WTC11 (cell line): Measurements from ENCODE around the gene FRMD4A. TPM values are rescaled to one million over a fixed set of nuclear protein-coding genes. Genes with fewer than 3 reads are reported as not detected.

Source experiments
- ATAC-seq: fragments of 200-7000 bp; cut with Tn5 transposase; 2 replicates; pipeline ENCODE4 v1.10.0; 2021; ENCODE audit warnings: mild to moderate bottlenecking, moderate library complexity
- CTCF ChIA-PET: fragments of 300-600 bp; sonication (Branson Sonifier 250); formaldehyde crosslinking; loops from one replicate; lab custom pipeline; 2021; ENCODE audit warnings: antibody characterized with exemption; lab: Charles Lee
- POLR2A ChIA-PET: fragments of 350-600 bp; sonication (Branson Sonifier 250); formaldehyde crosslinking; loops from one replicate; lab custom pipeline; 2021; ENCODE audit warnings: antibody characterized with exemption; lab: Charles Lee
- DNase-seq: peaks from one replicate; pipeline ENCODE4 v3.0.0; 2021; ENCODE audit warnings: low spot score
- H3K27ac Mint-ChIP-seq: 2 replicates; pipeline ENCODE4 v1.8.0; 2021; ENCODE audit warnings: mixed read lengths
- H3K27me3 Mint-ChIP-seq: 2 replicates; pipeline ENCODE4 v1.8.0; 2021; ENCODE audit warnings: low read depth, mild to moderate bottlenecking, moderate library complexity, mixed read lengths
- H3K36me3 Mint-ChIP-seq: 2 replicates; pipeline ENCODE4 v1.8.0; 2021; ENCODE audit warnings: mixed read lengths
- H3K4me1 Mint-ChIP-seq: 2 replicates; pipeline ENCODE4 v1.8.0; 2022; ENCODE audit warnings: mixed read lengths
- H3K4me3 Mint-ChIP-seq: 2 replicates; pipeline ENCODE4 v1.8.0; 2021; ENCODE audit warnings: mild to moderate bottlenecking, moderate library complexity, mixed read lengths
- H3K9me3 Mint-ChIP-seq: 2 replicates; pipeline ENCODE4 v1.8.0; 2021; ENCODE audit warnings: mixed read lengths
- CREB1 ChIP-seq: sonication (generic); formaldehyde crosslinking; IDR thresholded peaks from 2 replicates; pipeline ENCODE4 v1.8.0; 2023; ENCODE audit warnings: mild to moderate bottlenecking, missing genetic modification reagents
- CREM ChIP-seq: sonication (generic); formaldehyde crosslinking; IDR thresholded peaks from 2 replicates; pipeline ENCODE4 v1.8.1; 2022; ENCODE audit warnings: mild to moderate bottlenecking, missing genetic modification reagents, moderate library complexity
- CTCF ChIP-seq: fragments of 200-600 bp; IDR thresholded peaks from 2 replicates; pipeline ENCODE4 v1.8.0; 2022; ENCODE audit warnings: antibody characterized with exemption
- ELF4 ChIP-seq: sonication (generic); formaldehyde crosslinking; IDR thresholded peaks from 2 replicates; pipeline ENCODE4 v1.8.1; 2022; ENCODE audit warnings: low read depth, mild to moderate bottlenecking, moderate library complexity, missing genetic modification reagents
- ETV6 ChIP-seq: sonication (generic); formaldehyde crosslinking; IDR thresholded peaks from 2 replicates; pipeline ENCODE4 v1.8.1; 2022; ENCODE audit warnings: mild to moderate bottlenecking, missing genetic modification reagents
- GTF2I ChIP-seq: fragments of 250-450 bp; sonication (Bioruptor Pico); conservative IDR thresholded peaks from 2 replicates; pipeline ENCODE4 v1.4.0; 2021; ENCODE audit warnings: mild to moderate bottlenecking
- HMGXB4 ChIP-seq: sonication (generic); formaldehyde crosslinking; IDR thresholded peaks from 2 replicates; pipeline ENCODE4 v1.8.1; 2023; ENCODE audit warnings: mild to moderate bottlenecking, moderate library complexity, missing genetic modification reagents
- MAX ChIP-seq: sonication (generic); formaldehyde crosslinking; IDR thresholded peaks from 2 replicates; pipeline ENCODE4 v1.8.0; 2022; ENCODE audit warnings: mild to moderate bottlenecking, missing genetic modification reagents
- NR2C2 ChIP-seq: sonication (generic); formaldehyde crosslinking; IDR thresholded peaks from 2 replicates; pipeline ENCODE4 v1.8.0; 2022; ENCODE audit warnings: mild to moderate bottlenecking, missing genetic modification reagents
- NR3C1 ChIP-seq: sonication (generic); formaldehyde crosslinking; conservative IDR thresholded peaks from 2 replicates; pipeline ENCODE4 v1.8.1; 2023; ENCODE audit warnings: low read depth, mild to moderate bottlenecking, missing genetic modification reagents
- PRRX2 ChIP-seq: fragments of 250-450 bp; sonication (Bioruptor Pico); IDR thresholded peaks from 2 replicates; pipeline ENCODE4 v1.8.0; 2021; ENCODE audit warnings: mild to moderate bottlenecking
- RELA ChIP-seq: sonication (generic); formaldehyde crosslinking; IDR thresholded peaks from 2 replicates; pipeline ENCODE4 v1.8.1; 2022; ENCODE audit warnings: missing genetic modification reagents, mild to moderate bottlenecking, borderline replicate concordance
- RORB ChIP-seq: fragments of 250-450 bp; sonication (Bioruptor Pico); IDR thresholded peaks from 2 replicates; pipeline ENCODE4 v1.9.0; 2021; ENCODE audit warnings: mild to moderate bottlenecking
- STAT6 ChIP-seq: sonication (generic); formaldehyde crosslinking; conservative IDR thresholded peaks from 2 replicates; pipeline ENCODE4 v1.8.1; 2023; ENCODE audit warnings: mild to moderate bottlenecking, low read depth, missing genetic modification reagents, moderate library complexity
- ZNF138 ChIP-seq: sonication (generic); formaldehyde crosslinking; conservative IDR thresholded peaks from 2 replicates; pipeline ENCODE4 v1.8.1; 2022; ENCODE audit warnings: mild to moderate bottlenecking, moderate library complexity, missing genetic modification reagents
- ZNF263 ChIP-seq: sonication (generic); formaldehyde crosslinking; IDR thresholded peaks from 2 replicates; pipeline ENCODE4 v1.8.1; 2022; ENCODE audit warnings: low read depth, mild to moderate bottlenecking, moderate library complexity, missing genetic modification reagents
- ZNF416 ChIP-seq: fragments of 250-450 bp; sonication (Bioruptor Pico); IDR thresholded peaks from 2 replicates; pipeline ENCODE4 v1.9.0; 2021; ENCODE audit warnings: mild to moderate bottlenecking, inconsistent platforms
- total RNA-seq: library from RNA; stranded (reverse); gene quantifications from 3 replicates; pipeline ENCODE4 v1.2.3, GENCODE V29; 2021
- TF ChIP-seq, protein P1 (sequence below): sonication (generic); formaldehyde crosslinking; IDR thresholded peaks from 2 replicates; pipeline ENCODE4 v1.8.0; 2022; ENCODE audit warnings: mild to moderate bottlenecking, missing genetic modification reagents
- TF ChIP-seq, protein P2 (sequence below): sonication (generic); formaldehyde crosslinking; IDR thresholded peaks from 2 replicates; pipeline ENCODE4 v1.8.0; 2022; ENCODE audit warnings: mild to moderate bottlenecking, missing genetic modification reagents

FRMD4A gene
- total RNA-seq, 1 experiment from 2014 or later = 35.5 TPM

DNA sequence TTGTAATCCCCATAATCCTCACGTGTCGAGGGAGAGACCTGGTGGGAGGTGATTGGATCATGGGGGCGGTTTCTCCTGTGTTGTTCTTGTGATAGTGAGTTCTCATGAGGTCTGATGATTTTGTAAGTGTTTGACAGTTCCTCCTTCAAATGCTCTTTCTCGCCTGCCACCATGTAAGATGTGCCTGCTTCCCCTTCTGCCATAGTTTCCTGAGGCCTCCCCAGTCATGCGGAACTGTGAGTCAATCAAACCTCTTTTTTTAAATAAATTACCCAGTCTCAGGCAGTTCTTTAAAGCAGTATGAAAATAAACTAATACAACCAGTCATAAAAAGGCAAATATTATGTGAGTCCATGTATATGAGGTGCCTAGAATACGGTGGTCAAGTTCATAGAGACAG lies 87.5 kb downstream of the FRMD4A start (continued):
- TF ChIP-seq NR3C1 (CRISPR knock-in tag) (no peak), ETV6 (CRISPR knock-in tag) (no peak), RELA (CRISPR knock-in tag) (no peak), CTCF (no peak)

DNA sequence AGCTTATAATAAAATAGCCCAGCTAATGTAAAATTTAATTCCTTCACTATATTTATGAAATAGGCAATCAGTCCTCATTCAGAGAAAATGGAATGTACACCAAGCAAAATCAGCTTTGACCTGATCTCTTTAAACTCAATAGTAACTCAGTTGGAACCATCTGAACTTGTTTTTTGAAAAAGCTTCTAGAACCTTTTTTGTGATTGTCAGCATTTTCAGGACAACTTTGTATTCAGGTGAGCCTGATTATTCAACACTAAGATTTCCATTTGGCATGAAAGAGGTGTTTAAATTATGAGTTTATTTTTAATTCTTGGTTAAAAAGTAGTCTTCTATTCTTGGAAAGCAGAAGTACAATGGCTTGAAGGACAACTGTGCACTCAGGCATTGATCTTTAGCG lies 89.5 kb downstream of the FRMD4A start:
- Mint-ChIP-seq H3K4me1 (peaks cover 32% of the 10 kb centered on the region), H3K27me3 (peaks cover 4% of the 10 kb centered on the region), H3K27ac (no peak overlapping the region), H3K4me3 (no peak overlapping the region), H3K36me3 (peaks cover 7% of the 10 kb centered on the region), H3K9me3 (peaks cover 17% of the 10 kb centered on the region)
- ChIA-PET POLR2A (interaction anchor here (1.2 kb wide), 1 partner anchor 56 kb away, joined by 4 read pairs; no protein-coding TSS in a partner anchor), CTCF (interaction anchor here (1.2 to 2.8 kb wide), 3 partner anchors 9 to 45 kb away, joined by 3 to 16 read pairs (median 15); no protein-coding TSS in a partner anchor)
- no peak for TF ChIP-seq ZNF138
- no peak for TF ChIP-seq NR2C2 (CRISPR knock-in tag)
- no peak for TF ChIP-seq STAT6
- TF ChIP-seq, protein P1, sequence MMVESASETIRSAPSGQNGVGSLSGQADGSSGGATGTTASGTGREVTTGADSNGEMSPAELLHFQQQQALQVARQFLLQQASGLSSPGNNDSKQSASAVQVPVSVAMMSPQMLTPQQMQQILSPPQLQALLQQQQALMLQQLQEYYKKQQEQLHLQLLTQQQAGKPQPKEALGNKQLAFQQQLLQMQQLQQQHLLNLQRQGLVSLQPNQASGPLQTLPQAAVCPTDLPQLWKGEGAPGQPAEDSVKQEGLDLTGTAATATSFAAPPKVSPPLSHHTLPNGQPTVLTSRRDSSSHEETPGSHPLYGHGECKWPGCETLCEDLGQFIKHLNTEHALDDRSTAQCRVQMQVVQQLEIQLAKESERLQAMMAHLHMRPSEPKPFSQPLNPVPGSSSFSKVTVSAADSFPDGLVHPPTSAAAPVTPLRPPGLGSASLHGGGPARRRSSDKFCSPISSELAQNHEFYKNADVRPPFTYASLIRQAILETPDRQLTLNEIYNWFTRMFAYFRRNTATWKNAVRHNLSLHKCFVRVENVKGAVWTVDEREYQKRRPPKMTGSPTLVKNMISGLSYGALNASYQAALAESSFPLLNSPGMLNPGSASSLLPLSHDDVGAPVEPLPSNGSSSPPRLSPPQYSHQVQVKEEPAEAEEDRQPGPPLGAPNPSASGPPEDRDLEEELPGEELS (CRISPR knock-in tag) = no peak
- TF ChIP-seq RORB (CRISPR knock-in tag) = no peak
- no peak for TF ChIP-seq GTF2I (CRISPR knock-in tag)
- no peak for TF ChIP-seq MAX (CRISPR knock-in tag)
- TF ChIP-seq ELF4 (CRISPR knock-in tag) = no peak
- DNase-seq = no peak
- no peak for ATAC-seq

DNA sequence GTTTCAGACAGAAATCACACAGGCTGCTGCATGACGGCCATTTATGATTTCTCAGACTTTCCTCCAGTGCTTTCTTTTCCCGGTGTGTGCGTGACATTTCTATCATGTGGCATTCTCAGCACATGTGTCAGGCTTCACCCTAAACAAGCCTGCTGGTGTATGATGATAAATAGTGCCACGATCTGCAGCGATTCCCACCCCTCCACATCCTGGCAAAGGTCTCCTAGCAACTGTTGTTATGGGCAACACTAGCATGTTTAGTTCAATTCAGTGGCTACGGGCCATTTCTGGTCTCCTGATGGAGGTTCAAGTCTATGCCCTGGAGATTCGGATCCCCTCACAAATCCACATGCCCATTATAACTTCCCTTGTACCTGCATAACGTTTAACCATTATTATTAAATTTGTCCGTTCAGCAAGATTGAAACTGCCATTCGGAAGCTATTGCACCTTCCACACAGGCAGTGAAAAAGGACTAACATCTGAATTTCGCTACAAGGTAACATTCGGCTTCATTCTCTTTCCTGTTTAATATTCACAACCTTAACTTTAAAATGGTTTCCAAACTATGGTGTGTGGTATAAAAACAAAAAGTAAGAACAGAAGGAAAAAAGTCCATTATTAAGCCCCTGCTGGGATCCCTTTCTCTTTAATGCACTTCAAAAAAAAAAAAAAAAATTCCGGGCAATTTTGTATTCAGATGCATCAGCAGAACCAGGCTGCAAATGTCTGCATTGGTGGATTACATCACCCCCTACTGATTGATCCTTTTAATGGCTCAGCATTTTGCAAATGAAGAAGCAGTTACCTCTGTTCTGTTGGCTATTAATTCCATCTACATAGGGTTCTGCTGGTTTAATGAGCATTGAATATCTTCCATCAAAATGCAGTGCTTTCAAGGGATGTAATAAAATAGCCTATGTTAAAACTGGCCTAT lies 90.2 kb downstream of the FRMD4A start:
- H3K9me3 Mint-ChIP-seq = peaks cover 17% of the 10 kb centered on the region
- no peak overlapping the region for H3K4me3 Mint-ChIP-seq
- POLR2A ChIA-PET = interaction anchor here (1.2 kb wide), 1 partner anchor 55 kb away, joined by 4 read pairs; no protein-coding TSS in a partner anchor
- H3K36me3 Mint-ChIP-seq = peaks cover 7% of the 10 kb centered on the region
- ATAC-seq = peak; percentile 73
- H3K27me3 Mint-ChIP-seq = peaks cover 4% of the 10 kb centered on the region
- H3K27ac Mint-ChIP-seq = no peak overlapping the region
- CTCF ChIA-PET = interaction anchor here (1.2 to 2.8 kb wide), 3 partner anchors 9 to 44 kb away, joined by 3 to 16 read pairs (median 15); no protein-coding TSS in a partner anchor
- H3K4me1 Mint-ChIP-seq = peaks cover 32% of the 10 kb centered on the region
- DNase-seq = peak; percentile 14
- TF ChIP-seq RORB (CRISPR knock-in tag) (no peak), ZNF263 (CRISPR knock-in tag) (no peak), ZNF416 (CRISPR knock-in tag) (no peak), PRRX2 (CRISPR knock-in tag) (no peak), NR3C1 (CRISPR knock-in tag) (no peak), CREB1 (CRISPR knock-in tag) (no peak), CREM (no peak), HMGXB4 (CRISPR knock-in tag) (no peak)
- TF ChIP-seq, protein P1 (CRISPR knock-in tag) = no peak
- TF ChIP-seq, protein P2, sequence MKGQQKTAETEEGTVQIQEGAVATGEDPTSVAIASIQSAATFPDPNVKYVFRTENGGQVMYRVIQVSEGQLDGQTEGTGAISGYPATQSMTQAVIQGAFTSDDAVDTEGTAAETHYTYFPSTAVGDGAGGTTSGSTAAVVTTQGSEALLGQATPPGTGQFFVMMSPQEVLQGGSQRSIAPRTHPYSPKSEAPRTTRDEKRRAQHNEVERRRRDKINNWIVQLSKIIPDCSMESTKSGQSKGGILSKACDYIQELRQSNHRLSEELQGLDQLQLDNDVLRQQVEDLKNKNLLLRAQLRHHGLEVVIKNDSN (CRISPR knock-in tag) = no peak
